H1 (cell line): ENCODE results near the gene HIPK2. TPM values are rescaled to one million over a fixed set of nuclear protein-coding genes. Genes with fewer than 3 reads are reported as not detected.

Experiments used
- CTCF ChIA-PET: fragments of 300-600 bp; sonication (Branson Sonifier 250); formaldehyde crosslinking; loops from one replicate; lab custom pipeline; 2021; ENCODE audit not compliant: partially characterized antibody; lab: Charles Lee
- POLR2A ChIA-PET: fragments of 300-600 bp; sonication (Branson Sonifier 250); formaldehyde crosslinking; loops from one replicate; lab custom pipeline; 2021; ENCODE audit warnings: inconsistent platforms; ENCODE audit not compliant: partially characterized antibody; lab: Charles Lee
- DNase-seq, 2 experiments: peaks; one replicate each; pipeline versions ENCODE4 v3.0.0 to v3.0.0-alpha.2; 2010 to 2022; ENCODE audit warnings: low spot score in 2 of 2, low read depth in 1 of 2, mixed read lengths in 1 of 2
- FAIRE-seq: peaks from 2 replicates; lab custom pipeline; 2011; peaks lifted over from hg19 to GRCh38; lab: Jason Lieb, UNC
- H2AFZ ChIP-seq: 2 replicates; pipeline ENCODE4 v1.8.1; 2012; ENCODE audit warnings: low read length, inconsistent platforms
- H2AK5ac ChIP-seq: 2 replicates; pipeline ENCODE4 v1.6.1; 2013; ENCODE audit warnings: low read depth, low read length
- H2BK120ac ChIP-seq: replicated peaks from 2 replicates; pipeline ENCODE3; 2013; ENCODE audit warnings: low read depth, low read length, inconsistent platforms
- H2BK12ac ChIP-seq: 2 replicates; pipeline ENCODE4 v1.6.1; 2013; ENCODE audit warnings: low read depth, low read length
- H2BK15ac ChIP-seq: 2 replicates; pipeline ENCODE4 v1.6.1; 2013; ENCODE audit warnings: low read length
- H2BK20ac ChIP-seq: 2 replicates; pipeline ENCODE4 v1.6.1; 2013; ENCODE audit warnings: low read length
- H2BK5ac ChIP-seq: 2 replicates; pipeline ENCODE4 v1.6.1; 2013; ENCODE audit warnings: low read depth, low read length
- H3K14ac ChIP-seq: 2 replicates; pipeline ENCODE4 v1.6.1; 2013; ENCODE audit warnings: inconsistent platforms; ENCODE audit not compliant: insufficient read length
- H3K18ac ChIP-seq: 2 replicates; pipeline ENCODE4 v1.6.1; 2013; ENCODE audit warnings: low read length; ENCODE audit errors: extremely low read depth
- H3K23ac ChIP-seq: 2 replicates; pipeline ENCODE4 v1.6.1; 2013; ENCODE audit warnings: inconsistent platforms; ENCODE audit not compliant: insufficient read length
- H3K23me2 ChIP-seq: 2 replicates; pipeline ENCODE4 v1.6.1; 2013; ENCODE audit warnings: low read depth, low read length
- H3K27ac ChIP-seq: 2 replicates; pipeline ENCODE4 v1.6.1; 2011; ENCODE audit warnings: low read depth, low read length, inconsistent platforms
- H3K27me3 ChIP-seq, 4 experiments: replicated peaks in 1 of 4; 1 replicate in 1 of 4; 2 replicates in 3 of 4; pipeline versions ENCODE4 v1.6.1 to v1.8.1; 2011 to 2013; ENCODE audit warnings: low read length in 3 of 4, mild to moderate bottlenecking in 3 of 4, inconsistent platforms in 2 of 4, mixed read lengths in 2 of 4, moderate library complexity in 1 of 4; ENCODE audit not compliant: control insufficient read depth in 3 of 4, insufficient read depth in 3 of 4; ENCODE audit errors: extremely low read depth in 1 of 4
- H3K36me3 ChIP-seq, 4 experiments: 2 replicates each; pipeline versions ENCODE4 v1.6.1 to v1.8.1; 2011 to 2013; ENCODE audit warnings: mild to moderate bottlenecking in 4 of 4, low read length in 3 of 4, moderate library complexity in 2 of 4, control low read depth in 1 of 4, inconsistent platforms in 1 of 4; ENCODE audit not compliant: insufficient read depth in 4 of 4, control insufficient read depth in 2 of 4
- H3K4ac ChIP-seq: replicated peaks from 2 replicates; pipeline ENCODE3; 2013; ENCODE audit warnings: low read length, low read depth, mixed read lengths, inconsistent platforms; ENCODE audit not compliant: insufficient read length
- H3K4me1 ChIP-seq, 4 experiments: replicated peaks in 1 of 4; 1 replicate in 1 of 4; 2 replicates in 3 of 4; pipeline versions ENCODE4 v1.6.1 to v1.8.1; 2011 to 2013; ENCODE audit warnings: low read length in 3 of 4, inconsistent platforms in 2 of 4, mixed read lengths in 1 of 4; ENCODE audit not compliant: insufficient read depth in 4 of 4, control insufficient read depth in 3 of 4
- H3K4me2 ChIP-seq, 2 experiments: 2 replicates each; pipeline versions ENCODE4 v1.6.1 to v1.8.1; 2011 to 2013; ENCODE audit warnings: low read depth in 2 of 2, low read length in 2 of 2, control low read depth in 1 of 2, inconsistent platforms in 1 of 2, mild to moderate bottlenecking in 1 of 2; ENCODE audit not compliant: insufficient read depth in 1 of 2
- H3K4me3 ChIP-seq, 4 experiments: fragments of 200-600, 300-600 bp in 1 of 4; sonication (generic), shearing (Covaris generic), sonication (Bioruptor Twin) in 1 of 4; 2 replicates each; pipeline versions ENCODE4 v1.5.1 to v1.8.1; 2011 to 2016; ENCODE audit warnings: low read length in 4 of 4, low read depth in 3 of 4, control low read depth in 2 of 4, inconsistent platforms in 2 of 4, mild to moderate bottlenecking in 2 of 4, mixed read lengths in 1 of 4, moderate library complexity in 1 of 4; ENCODE audit not compliant: insufficient read depth in 2 of 4; ENCODE audit errors: extremely low read depth in 1 of 4
- H3K56ac ChIP-seq: replicated peaks from 2 replicates; pipeline ENCODE3; 2013; ENCODE audit warnings: low read depth, mild to moderate bottlenecking, mixed read lengths, low read length, inconsistent platforms; ENCODE audit not compliant: insufficient read length
- H3K79me1 ChIP-seq: 2 replicates; pipeline ENCODE4 v1.6.1; 2013; ENCODE audit warnings: low read depth, low read length, control low read depth
- H3K79me2 ChIP-seq, 2 experiments: 2 replicates each; pipeline versions ENCODE4 v1.6.1 to v1.8.1; 2012 to 2013; ENCODE audit warnings: low read length in 2 of 2, mild to moderate bottlenecking in 2 of 2, inconsistent platforms in 1 of 2; ENCODE audit not compliant: insufficient read depth in 2 of 2, control insufficient read depth in 1 of 2
- H3K9ac ChIP-seq, 4 experiments: replicated peaks in 1 of 4; 1 replicate in 1 of 4; 2 replicates in 3 of 4; pipeline versions ENCODE4 v1.6.1 to v1.8.1; 2011 to 2013; ENCODE audit warnings: low read depth in 3 of 4, low read length in 3 of 4, control low read depth in 2 of 4, mild to moderate bottlenecking in 2 of 4, moderate library complexity in 2 of 4, inconsistent platforms in 1 of 4; ENCODE audit errors: extremely low read depth in 1 of 4
- H3K9me3 ChIP-seq, 2 experiments: 2 replicates each; pipeline versions ENCODE4 v1.6.1 to v1.8.1; 2012 to 2013; ENCODE audit warnings: mild to moderate bottlenecking in 2 of 2, moderate library complexity in 2 of 2, control low read depth in 1 of 2, inconsistent platforms in 1 of 2, low read depth in 1 of 2, low read length in 1 of 2, mixed read lengths in 1 of 2; ENCODE audit not compliant: insufficient read depth in 2 of 2
- H4K20me1 ChIP-seq, 2 experiments: replicated peaks in 1 of 2; 2 replicates each; pipeline versions ENCODE3 to v1.8.1; 2011 to 2013; ENCODE audit warnings: inconsistent platforms in 2 of 2, low read length in 2 of 2, mild to moderate bottlenecking in 1 of 2; ENCODE audit not compliant: insufficient read depth in 2 of 2, control insufficient read depth in 1 of 2
- H4K5ac ChIP-seq: 2 replicates; pipeline ENCODE4 v1.6.1; 2013; ENCODE audit warnings: low read length, low read depth, mixed read lengths, inconsistent platforms; ENCODE audit not compliant: insufficient read length
- H4K8ac ChIP-seq: 2 replicates; pipeline ENCODE4 v1.8.0; 2013; ENCODE audit warnings: mild to moderate bottlenecking, moderate library complexity, low read length, inconsistent platforms; ENCODE audit not compliant: insufficient read depth; ENCODE audit errors: extremely low read depth
- H4K91ac ChIP-seq: replicated peaks from 2 replicates; pipeline ENCODE3; 2013; ENCODE audit warnings: low read length, mixed read lengths, inconsistent platforms; ENCODE audit not compliant: insufficient read length
- GTF2F1 ChIP-seq: IDR thresholded peaks from 2 replicates; pipeline ENCODE4 v1.6.1; 2012; ENCODE audit warnings: low read depth, low read length, improper control_type of control experiment, borderline replicate concordance
- MAFK ChIP-seq: IDR thresholded peaks from 2 replicates; pipeline ENCODE4 v1.6.1; 2012; ENCODE audit warnings: low read depth, mild to moderate bottlenecking, improper control_type of control experiment, low read length
- RNF2 ChIP-seq: fragments of 200-900, 300-1000 bp; sonication (generic); IDR thresholded peaks from 2 replicates; pipeline ENCODE4 v1.7.1; 2016; ENCODE audit warnings: borderline replicate concordance, low read depth, mild to moderate bottlenecking, antibody characterized with exemption, low read length; ENCODE audit not compliant: poor library complexity, severe bottlenecking; ENCODE audit errors: missing control alignments
- SIN3A ChIP-seq, 2 experiments: IDR thresholded peaks in 1 of 2; conservative IDR thresholded peaks in 1 of 2; 2 replicates each; pipeline ENCODE4 v1.6.1; 2011 to 2012; ENCODE audit warnings: low read length in 2 of 2, improper control_type of control experiment in 1 of 2, low read depth in 1 of 2, mild to moderate bottlenecking in 1 of 2
- SP4 ChIP-seq: IDR thresholded peaks from 2 replicates; pipeline ENCODE4 v1.6.1; 2012; ENCODE audit warnings: low read length, inconsistent platforms
- SUZ12 ChIP-seq: fragments of 200-600 bp; sonication (generic); IDR thresholded peaks from 2 replicates; pipeline ENCODE4 v1.6.1; 2012; ENCODE audit warnings: mild to moderate bottlenecking, inconsistent platforms, low read length, moderate library complexity, mixed read lengths
- ZNF274 ChIP-seq: IDR thresholded peaks from 2 replicates; pipeline ENCODE4 v1.7.0; 2012; ENCODE audit warnings: low read length, borderline replicate concordance; ENCODE audit errors: extremely low read depth
- WGBS, 2 experiments: shearing (Covaris generic) in 1 of 2; methylation state at CpG; one replicate each; pipeline versions ENCODE4 v1.1.6 to v1.1.7; 2013 to 2015; ENCODE audit warnings: low lambda C conversion rate in 2 of 2, mixed read lengths in 2 of 2, inconsistent platforms in 1 of 2, low coverage in 1 of 2, missing lambda C conversion rate in 1 of 2; ENCODE audit not compliant: insufficient replicate concordance in 2 of 2, insufficient coverage in 1 of 2, insufficient read length in 1 of 2; ENCODE audit errors: extremely low coverage in 1 of 2, missing lambda C conversion rate in 1 of 2; 5-methylcytosine and 5-hydroxymethylcytosine counted together
- polyA plus RNA-seq, 7 experiments: library from polyadenylated mRNA; depleted of rRNA in 3 of 7; stranded (reverse) in 5 of 7; unstranded in 2 of 7; fragments of >200 nt in 5 of 7; fragments of 200-250 nt in 2 of 7; gene quantifications; 1 replicate in 5 of 7; 2 replicates in 1 of 7; 4 replicates in 1 of 7; pipeline versions ENCODE4 v1.2.1 to v1.2.3, GENCODE V29; 2011 to 2013; ENCODE audit warnings: missing spikeins in 2 of 7, mixed read lengths in 2 of 7
- total RNA-seq: library from RNA; stranded (reverse); fragmentation: NEBNext Ultra II Directional; extraction: Animal tissue kit (Norgen Biotek cat#: 25700); gene quantifications from 2 replicates; pipeline ENCODE4 v1.2.1, GENCODE V29; 2021

HIPK2 gene
- total and polyA plus RNA-seq, 2 of the 8 experiments (the other 6 are each of a cell fraction or from before 2014, with no cell fraction given): 8.3 to 24.3 TPM

- H4K5ac ChIP-seq: no peak overlapping the region
- H3K23ac ChIP-seq: no peak overlapping the region
- no peak overlapping the region for H4K91ac ChIP-seq
- H3K79me1 ChIP-seq: peaks cover 4% of the 10 kb centered on the region; the same call in 1 of the 2 replicates
- no peak overlapping the region for H2BK120ac ChIP-seq
- no peak overlapping the region for H3K4me2 ChIP-seq
- no peaks in the 10 kb centered on the region for H3K36me3 ChIP-seq
- no peaks in the 10 kb centered on the region for H4K20me1 ChIP-seq
- H3K4ac ChIP-seq: no peak overlapping the region
- H3K14ac ChIP-seq: no peak overlapping the region
- no peak overlapping the region for H4K8ac ChIP-seq
- H3K9me3 ChIP-seq: no peaks in the 10 kb centered on the region
- WGBS, 2 experiments: 86% methylated on average over 2 of the region's 2 CpGs; no CpG with 5 or more reads in 1 of the 2 experiments
- H2AK5ac ChIP-seq: no peak overlapping the region
- H3K9ac ChIP-seq: no peak overlapping the region
- no peak overlapping the region for H3K27ac ChIP-seq
- 0 out of 4 replicates have a peak, but pooled peaks cover 0 to 5% of the 10 kb centered on the region in 2 experiments for H3K79me2 ChIP-seq
- no peaks in the 10 kb centered on the region for H3K27me3 ChIP-seq
- H3K56ac ChIP-seq: no peak overlapping the region
- no peak overlapping the region for H2BK20ac ChIP-seq
- DNase-seq (no peak), FAIRE-seq (no peak)
- ChIA-PET POLR2A (no interaction called here), CTCF (no interaction called here)
- no peak overlapping the region for H2BK12ac ChIP-seq
- H3K18ac ChIP-seq: no peak overlapping the region
- no peak overlapping the region for H3K4me3 ChIP-seq
- peaks cover 0 to 3% (median 0%) of the 10 kb centered on the region in 4 experiments; a peak in 1 of 7 replicates for H3K4me1 ChIP-seq
- H2BK15ac ChIP-seq: no peak overlapping the region
- H2BK5ac ChIP-seq: no peak overlapping the region
- no peak overlapping the region for H2AFZ ChIP-seq
- no peaks in the 10 kb centered on the region for H3K23me2 ChIP-seq
- TF ChIP-seq MAFK (no peak), SP4 (no peak), SUZ12 (no peak), GTF2F1 (no peak), SIN3A (conservative IDR thresholded peaks at IDR 0.05 in 1 of 2, IDR thresholded peaks at IDR 0.05 in 1 of 2; ENCODE audit: low read depth in 1 of 2, low read length in 2 of 2) (no peak), ZNF274 (no peak), RNF2 (no peak)
Measured at GRCh38 chr7:139734395-139734794, 43.4 kb downstream of the HIPK2 start.
